GM23338 (cell line): ENCODE data around the gene SLBP. TPM values are rescaled to one million over a fixed set of nuclear protein-coding genes. Genes with fewer than 3 reads are reported as not detected.

ENCODE experiments used
- ATAC-seq: fragments of 200-7000 bp; cut with Tn5 transposase; 3 replicates; pipeline ENCODE4 v1.9.1; 2020
- DNase-seq: peaks from one replicate; pipeline ENCODE4 v3.0.0-alpha.2; 2015; ENCODE audit warnings: low spot score
- H2AFZ ChIP-seq: fragments of 200-600 bp; sonication (generic); 2 replicates; pipeline ENCODE4 v1.8.0; 2016; ENCODE audit warnings: antibody characterized with exemption, mild to moderate bottlenecking, moderate library complexity
- H3F3A ChIP-seq: fragments of 200-600 bp; sonication (generic); replicated peaks from 2 replicates; pipeline ENCODE4 v1.8.0; 2017; ENCODE audit warnings: antibody characterized with exemption, mixed run types, low read depth
- H3K27ac ChIP-seq: fragments of 200-600 bp; sonication (generic); 2 replicates; pipeline ENCODE4 v1.6.1; 2016; ENCODE audit warnings: low read depth
- H3K27me3 ChIP-seq: fragments of 200-600 bp; sonication (generic); 2 replicates; pipeline ENCODE4 v1.8.0; 2016; ENCODE audit warnings: mild to moderate bottlenecking, mixed run types, moderate library complexity; ENCODE audit not compliant: insufficient read depth
- H3K36me3 ChIP-seq: fragments of 200-600 bp; sonication (generic); 2 replicates; pipeline ENCODE4 v1.8.0; 2016; ENCODE audit warnings: mild to moderate bottlenecking; ENCODE audit not compliant: insufficient read depth
- H3K4me1 ChIP-seq: fragments of 200-600 bp; sonication (generic); 2 replicates; pipeline ENCODE4 v1.8.0; 2016; ENCODE audit warnings: mild to moderate bottlenecking, moderate library complexity; ENCODE audit not compliant: insufficient read depth
- H3K4me2 ChIP-seq: fragments of 200-600 bp; sonication (generic); 2 replicates; pipeline ENCODE4 v1.7.1; 2017; ENCODE audit warnings: mixed run types
- H3K4me3 ChIP-seq: fragments of 200-600 bp; sonication (generic); 2 replicates; pipeline ENCODE4 v1.6.1; 2016; ENCODE audit warnings: mixed run types
- H3K79me2 ChIP-seq: fragments of 200-600 bp; sonication (generic); replicated peaks from 2 replicates; pipeline ENCODE4 v1.8.0; 2017; ENCODE audit warnings: mild to moderate bottlenecking; ENCODE audit not compliant: insufficient read depth
- H3K9me2 ChIP-seq: fragments of 200-600 bp; sonication (generic); 2 replicates; pipeline ENCODE4 v1.8.0; 2017; ENCODE audit not compliant: insufficient read depth
- H4K20me1 ChIP-seq: fragments of 200-600 bp; sonication (generic); replicated peaks from 2 replicates; pipeline ENCODE4 v1.8.0; 2017; ENCODE audit warnings: mild to moderate bottlenecking; ENCODE audit not compliant: insufficient read depth
- H3K27ac Mint-ChIP-seq: 2 replicates; pipeline ENCODE4 v1.8.0; 2020; ENCODE audit warnings: inconsistent platforms, mild to moderate bottlenecking, moderate library complexity, mixed read lengths
- H3K27me3 Mint-ChIP-seq: 3 replicates; pipeline ENCODE4 v1.8.0; 2022; ENCODE audit warnings: low read depth, mild to moderate bottlenecking, moderate library complexity, mixed read lengths, inconsistent platforms; ENCODE audit not compliant: insufficient read depth, poor library complexity
- H3K36me3 Mint-ChIP-seq: 3 replicates; pipeline ENCODE4 v1.8.0; 2021; ENCODE audit warnings: low read depth, mild to moderate bottlenecking, inconsistent platforms, moderate library complexity, mixed read lengths
- H3K4me1 Mint-ChIP-seq: 3 replicates; pipeline ENCODE4 v1.8.0; 2020; ENCODE audit warnings: mild to moderate bottlenecking, inconsistent platforms, mixed read lengths
- H3K4me3 Mint-ChIP-seq: 3 replicates; pipeline ENCODE4 v1.8.0; 2021; ENCODE audit warnings: moderate library complexity, mild to moderate bottlenecking, inconsistent platforms, mixed read lengths
- H3K9me3 Mint-ChIP-seq: 3 replicates; pipeline ENCODE4 v1.8.0; 2020; ENCODE audit warnings: moderate library complexity, mild to moderate bottlenecking, inconsistent platforms, mixed read lengths
- CTCF ChIP-seq, 2 experiments: fragments of 200-600 bp in 1 of 2; sonication (generic) in 1 of 2; conservative IDR thresholded peaks; 2 replicates each; pipeline versions ENCODE4 v1.5.1 to v1.6.1; 2016 to 2017; ENCODE audit warnings: antibody characterized with exemption in 2 of 2, low read depth in 2 of 2, mild to moderate bottlenecking in 2 of 2, moderate library complexity in 1 of 2
- EZH2 ChIP-seq: fragments of 200-600 bp; sonication (generic); IDR thresholded peaks from one replicate; pipeline ENCODE4 v1.8.0; 2017; ENCODE audit warnings: antibody characterized with exemption, mild to moderate bottlenecking, low read depth; ENCODE audit not compliant: unreplicated experiment
- JUNB ChIP-seq: IDR thresholded peaks from one replicate; pipeline ENCODE4 v1.6.1; 2016; ENCODE audit warnings: antibody characterized with exemption; ENCODE audit not compliant: unreplicated experiment
- NANOG ChIP-seq: IDR thresholded peaks from 2 replicates; pipeline ENCODE4 v1.6.1; 2016; ENCODE audit warnings: antibody characterized with exemption, borderline replicate concordance
- STAT1 ChIP-seq: IDR thresholded peaks from one replicate; pipeline ENCODE4 v1.6.1; 2016; ENCODE audit warnings: antibody characterized with exemption; ENCODE audit not compliant: unreplicated experiment
- ZNF331 ChIP-seq: fragments of 250-450 bp; sonication (Bioruptor Pico); IDR thresholded peaks from 2 replicates; pipeline ENCODE4 v1.5.0; 2020; ENCODE audit warnings: low read depth, mild to moderate bottlenecking, moderate library complexity
- ZNF462 ChIP-seq: fragments of 250-450 bp; sonication (Bioruptor Pico); IDR thresholded peaks from 2 replicates; pipeline ENCODE4 v1.5.0; 2020; ENCODE audit warnings: mild to moderate bottlenecking, moderate library complexity
- polyA plus RNA-seq: library from polyadenylated mRNA; unstranded; fragments of >200 nt; fragmentation: Nextera tagmentation; extraction: Ambion mirVana; gene quantifications from 2 replicates; pipeline ENCODE4 v1.2.1, GENCODE V29; 2016
- total RNA-seq: library from RNA; depleted of rRNA; stranded (reverse); fragments of >200 nt; shearing (Covaris generic); gene quantifications from 2 replicates; pipeline ENCODE4 v1.2.3, GENCODE V29; 2014

Gene SLBP
- total and polyA plus RNA-seq, 2 experiments from 2014 or later: 54.4 to 58.6 TPM

GRCh38 chr4:1675802-1676137 is 36.3 kb downstream of the SLBP start:
- no peaks in the 10 kb centered on the region for H3K4me1 ChIP-seq
- no peak for DNase-seq
- no peaks in the 10 kb centered on the region for H4K20me1 ChIP-seq
- no peaks in the 10 kb centered on the region for H3K79me2 ChIP-seq
- no peaks in the 10 kb centered on the region for H3K9me3 Mint-ChIP-seq
- H3K36me3 Mint-ChIP-seq: no peaks in the 10 kb centered on the region
- H3K27me3 ChIP-seq: no peaks in the 10 kb centered on the region
- H3K4me3 ChIP-seq: no peak overlapping the region
- TF ChIP-seq STAT1 (no peak), NANOG (no peak), CTCF (conservative IDR thresholded peaks at IDR 0.05; ENCODE audit: low read depth in 2 of 2) (no peak), ZNF331 (no peak), JUNB (no peak), EZH2 (no peak), ZNF462 (no peak)
- peaks cover 10% of the 10 kb centered on the region for H3K27me3 Mint-ChIP-seq
- no peak overlapping the region for H2AFZ ChIP-seq
- H3K4me2 ChIP-seq: no peak overlapping the region
- H3K4me3 Mint-ChIP-seq: no peak overlapping the region
- peaks cover 13% of the 10 kb centered on the region for H3K4me1 Mint-ChIP-seq
- no peaks in the 10 kb centered on the region for H3K36me3 ChIP-seq
- H3F3A ChIP-seq: no peaks in the 10 kb centered on the region
- ATAC-seq: no peak
- no peak overlapping the region for H3K27ac Mint-ChIP-seq
- H3K9me2 ChIP-seq: no peaks in the 10 kb centered on the region
- H3K27ac ChIP-seq: no peak overlapping the region
